Activated T-cell treated with anti-CD3 and anti-CD28 coated beads for 4 hours (primary cell): ENCODE results near the gene ALKBH5.

ENCODE experiments used
- DNase-seq: peaks from one replicate; pipeline ENCODE4 v3.0.0-alpha.2; 2020

Gene ALKBH5

GRCh38 chr17:18247613-18248001 lies 64.0 kb downstream of the ALKBH5 start:
- no peak for DNase-seq

- DNase-seq, result peak; percentile 56
Measured at GRCh38 chr17:18248300-18248731, 64.7 kb downstream of the ALKBH5 start.

- DNase-seq, result no peak
Measured at GRCh38 chr17:18248811-18249210, 65.2 kb downstream of the ALKBH5 start.

GRCh38 chr17:18250259-18250658 lies 66.6 kb downstream of the ALKBH5 start:
- DNase-seq, result no peak

DNA sequence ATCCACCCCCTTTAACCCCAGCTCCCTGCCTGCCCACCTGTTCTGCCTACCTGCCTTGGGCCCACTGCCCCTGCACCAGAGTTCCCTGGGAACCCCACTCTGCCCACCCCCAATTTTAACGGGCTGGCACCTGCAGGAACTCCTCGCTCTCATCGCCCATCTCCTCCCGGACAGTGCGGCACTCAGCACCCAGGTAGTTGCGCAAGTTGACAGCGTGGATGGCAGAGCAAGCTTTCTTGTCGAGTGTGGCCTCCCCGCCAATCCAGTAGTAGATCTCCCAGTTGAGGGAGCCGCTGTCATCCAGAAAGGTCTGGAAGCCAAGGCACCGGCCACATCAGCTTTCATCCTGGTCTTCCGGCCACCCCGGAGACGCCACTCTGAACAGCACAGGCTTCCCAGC lies 67.1 kb downstream of the ALKBH5 start:
- no peak for DNase-seq

DNA sequence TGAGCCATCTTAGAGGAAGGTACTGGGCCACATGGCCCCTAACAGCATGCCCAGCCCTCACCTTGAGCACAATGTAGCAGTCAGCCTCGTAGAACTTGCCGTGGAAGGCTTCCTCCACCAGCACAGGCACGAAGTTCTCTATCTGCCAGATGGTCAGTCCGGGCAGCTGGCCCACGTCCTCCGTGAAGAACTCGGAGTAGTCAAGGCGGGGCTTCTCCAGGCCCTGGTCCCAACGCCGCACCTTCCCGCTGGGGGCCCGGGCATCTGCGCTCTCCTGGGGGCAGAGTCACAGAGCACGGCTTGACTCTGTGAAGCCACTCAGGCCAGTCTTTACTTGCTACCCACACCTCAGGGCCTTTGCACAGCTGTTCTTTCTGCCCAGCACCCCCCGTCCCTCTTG lies 67.6 kb downstream of the ALKBH5 start:
- DNase-seq, result no peak

DNA sequence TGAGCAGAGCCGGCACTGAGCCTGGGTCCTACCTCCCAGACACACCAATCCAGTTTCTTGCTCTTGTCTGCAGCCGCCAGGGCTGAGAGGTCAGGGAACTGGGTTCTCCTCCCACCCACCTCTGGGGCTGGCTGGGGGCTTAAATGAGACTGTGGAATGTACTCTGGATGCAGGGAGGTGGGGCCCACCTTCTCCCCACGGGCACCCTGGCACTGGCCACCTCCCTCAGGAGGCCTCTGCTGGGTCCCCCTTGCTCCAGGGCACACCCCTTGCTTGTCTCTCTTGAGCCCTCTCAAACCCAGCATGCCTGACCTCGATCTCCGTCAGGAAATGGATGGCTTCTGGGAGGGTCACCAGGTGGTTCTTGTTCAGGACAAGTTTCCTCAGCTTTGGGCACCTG lies 68.5 kb downstream of the ALKBH5 start:
- no peak for DNase-seq

GRCh38 chr17:18253187-18253884 lies 69.7 kb downstream of the ALKBH5 start:
- DNase-seq, result no peak

GRCh38 chr17:18253947-18254821 lies 70.6 kb downstream of the ALKBH5 start:
- DNase-seq, result no peak

DNA sequence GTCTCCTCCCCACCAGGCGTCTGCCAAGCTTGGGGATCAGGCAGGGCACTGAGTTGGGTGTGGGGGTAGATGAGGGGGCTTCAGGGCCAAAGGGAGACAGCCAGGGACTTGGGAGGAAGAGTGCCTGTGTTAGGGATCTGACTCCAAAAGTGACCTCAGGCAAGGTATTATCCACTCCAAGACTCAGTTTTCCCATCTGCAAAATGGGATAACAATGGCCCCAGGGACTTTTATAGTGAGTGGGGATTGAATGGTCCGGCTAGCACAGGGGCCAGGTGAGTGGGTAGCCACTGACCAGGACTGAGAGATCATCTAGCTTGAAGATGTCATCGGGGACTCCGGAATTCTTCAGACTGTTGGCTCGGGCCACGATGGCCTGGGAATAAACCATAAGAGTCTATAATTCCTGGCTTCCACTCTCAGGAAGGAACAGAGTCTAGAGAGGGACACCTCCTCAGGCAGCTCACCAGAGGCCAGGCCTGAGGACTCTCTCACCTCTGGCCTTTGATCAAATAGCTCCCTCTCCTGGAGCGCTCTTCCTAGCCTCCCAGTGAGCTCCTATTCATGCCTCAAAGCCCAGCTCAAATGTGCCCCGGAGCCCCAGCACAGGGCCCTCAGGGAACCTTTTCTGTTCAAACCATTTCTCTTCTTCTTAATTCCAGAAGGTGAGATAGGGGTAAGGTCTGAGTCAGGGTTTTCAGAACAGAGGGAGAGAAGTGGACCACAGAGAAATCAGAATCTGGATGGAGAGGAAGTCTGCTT lies 71.4 kb downstream of the ALKBH5 start:
- no peak for DNase-seq

GRCh38 chr17:18256351-18256750 lies 72.7 kb downstream of the ALKBH5 start:
- DNase-seq, result no peak

GRCh38 chr17:18256776-18257175 lies 73.1 kb downstream of the ALKBH5 start:
- DNase-seq, result no peak

DNA sequence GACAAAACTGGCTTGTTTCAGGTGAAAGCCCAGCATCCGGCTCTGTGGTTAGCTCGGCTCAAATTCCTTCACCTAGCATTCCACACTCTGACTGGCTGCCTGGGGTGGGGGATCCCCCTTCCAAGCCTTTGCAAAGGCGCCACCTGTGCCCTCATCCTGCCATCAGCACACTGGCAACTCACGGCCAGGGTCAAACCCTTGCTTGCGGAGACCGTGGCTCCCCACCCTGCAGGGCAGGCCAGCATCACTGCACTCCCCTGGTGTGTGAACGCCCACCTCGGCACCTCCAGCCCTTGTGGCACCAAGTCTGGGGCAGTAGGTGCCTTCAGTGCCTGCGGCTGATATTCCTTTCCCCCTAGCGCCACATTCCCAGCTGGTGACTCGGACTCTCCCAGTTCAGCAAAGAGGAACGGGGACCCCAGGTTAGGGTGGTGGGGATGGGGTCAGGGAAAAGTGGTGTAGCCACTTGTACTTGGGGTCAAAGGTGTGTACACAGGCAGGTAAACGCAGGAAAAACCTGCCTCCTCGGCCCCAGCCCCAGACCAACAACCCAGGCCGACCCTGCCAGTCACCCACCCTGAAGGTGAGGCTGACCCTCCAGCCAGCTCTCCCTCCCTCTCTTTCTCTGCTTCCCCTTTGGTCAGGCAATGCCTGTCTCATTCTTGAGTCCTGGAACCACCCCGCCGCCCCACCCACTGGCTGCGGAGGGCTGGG lies 73.8 kb downstream of the ALKBH5 start:
- DNase-seq, result no peak

DNA sequence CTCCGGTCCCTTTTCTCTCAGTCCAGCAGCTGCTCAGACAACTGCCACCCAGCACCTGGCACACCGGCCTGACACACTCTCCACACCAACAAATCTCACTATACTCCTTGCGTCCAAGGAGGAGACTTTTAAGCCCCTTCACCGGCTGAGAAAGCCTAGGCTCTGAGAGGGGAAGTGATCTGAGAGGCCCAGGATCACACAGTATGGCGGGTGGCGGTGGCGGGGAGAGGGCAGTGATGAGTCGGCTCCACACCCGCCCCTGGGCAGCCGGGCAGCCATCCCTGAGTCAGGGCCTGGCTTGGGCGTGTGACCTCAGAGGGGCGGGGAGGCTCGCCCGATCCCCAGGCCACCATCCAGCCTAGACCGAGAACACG lies 74.3 kb downstream of the ALKBH5 start:
- peak; percentile 33 for DNase-seq

GRCh38 chr17:18258356-18259038 lies 74.9 kb downstream of the ALKBH5 start, which contains the start of gene FLII:
TSS of gene FLII (minus strand) at chr17:18258738. CDS start at chr17:18258690, 48 bp downstream.
- DNase-seq, result peak; percentile 29
